Measurements from ENCODE around the gene SYT5.

Gene SYT5

DNA sequence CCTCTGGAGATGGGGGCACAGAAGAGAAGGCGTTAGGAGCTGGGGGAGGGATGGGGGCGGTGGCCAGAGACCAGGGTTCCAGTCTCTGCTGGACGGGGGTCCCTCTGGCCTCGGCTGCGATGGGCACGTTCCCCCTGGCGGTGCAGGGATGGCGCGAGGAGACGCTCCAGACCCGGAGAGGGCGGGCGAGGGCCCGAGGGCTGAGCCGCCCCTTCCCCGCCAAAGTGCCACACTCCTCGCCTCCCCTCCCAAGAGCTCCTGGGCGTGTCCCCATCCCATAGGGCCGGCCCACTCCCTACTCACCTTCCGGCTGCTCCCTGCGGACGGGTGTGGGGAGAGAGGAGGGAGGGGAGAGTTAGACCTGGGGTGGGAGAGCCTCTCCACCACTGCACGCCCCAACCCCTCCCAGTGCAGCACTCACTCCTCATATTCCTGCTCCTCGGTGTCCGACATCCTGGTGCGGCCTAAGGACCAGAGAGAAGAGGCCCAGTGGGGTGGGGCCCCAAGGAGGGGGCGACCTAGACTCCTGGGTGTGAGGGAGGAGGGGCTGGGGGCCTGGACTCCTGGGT lies 33.3 kb downstream of the SYT5 start:
- no peak for DNase-seq (ENCODE audit: low read depth in 2 of 2)

DNA sequence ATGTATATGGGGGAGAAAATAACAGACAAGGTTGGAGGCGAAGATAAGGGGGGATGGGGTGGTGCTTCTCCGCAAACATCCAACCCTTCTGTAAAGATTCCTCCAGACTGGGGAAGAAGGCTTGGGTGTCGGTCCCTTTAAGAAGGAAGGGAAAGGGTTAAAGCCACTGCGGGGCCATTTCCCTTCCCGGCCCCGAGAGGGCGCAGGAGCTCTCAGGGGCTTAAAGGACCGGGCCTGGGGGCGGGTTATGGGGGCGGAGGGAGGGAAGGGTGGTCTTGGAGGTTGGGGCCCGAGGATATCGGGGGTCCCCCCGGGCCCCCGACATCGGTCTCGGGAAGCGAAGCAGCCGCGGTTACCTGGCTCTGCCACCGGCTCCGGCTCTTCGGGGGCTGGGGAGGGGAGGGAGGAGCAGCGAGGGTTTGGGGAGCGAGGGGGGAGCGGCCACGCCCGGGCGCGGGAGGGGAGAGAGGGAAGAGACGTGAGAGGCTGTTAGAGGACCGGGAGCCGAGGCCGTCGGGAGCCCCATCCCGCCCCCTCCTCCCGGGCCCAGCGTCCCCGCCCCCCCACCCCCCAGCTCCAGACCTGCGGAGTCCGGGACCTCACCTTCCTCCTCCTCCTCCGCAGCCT lies 33.9 kb downstream of the SYT5 start:
- no peak for DNase-seq (ENCODE audit: low read depth in 2 of 2)

GRCh38 chr19:55145232-55145631 lies 34.9 kb downstream of the SYT5 start:
- no peak for DNase-seq (ENCODE audit: low read depth in 2 of 2)

DNA sequence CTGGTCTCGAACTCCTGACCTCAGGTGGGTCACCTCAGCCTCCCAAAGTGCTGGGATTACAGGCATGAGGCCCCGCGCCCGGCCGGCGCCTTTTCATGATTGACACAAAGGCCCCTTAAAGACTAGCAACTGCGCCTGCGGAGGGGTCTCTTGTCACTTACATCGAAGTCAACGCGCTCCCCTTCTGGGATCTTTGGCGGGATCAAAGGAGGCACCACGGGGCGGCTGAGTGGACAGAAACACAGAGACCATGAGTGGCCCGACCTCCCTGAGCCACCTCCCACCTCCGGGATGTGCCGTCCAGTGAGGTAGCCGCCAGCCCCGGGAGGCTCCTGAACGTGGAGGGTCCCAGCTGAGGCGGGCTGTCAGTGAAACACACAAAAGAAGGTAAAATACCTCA lies 38.4 kb downstream of the SYT5 start:
- no peak for DNase-seq (ENCODE audit: low read depth in 2 of 2)

GRCh38 chr19:55137915-55138314 lies 42.2 kb downstream of the SYT5 start:
- DNase-seq (ENCODE audit: low read depth in 2 of 2), result no peak

GRCh38 chr19:55136399-55137102 lies 43.5 kb downstream of the SYT5 start:
- no peak for DNase-seq (ENCODE audit: low read depth in 2 of 2)

DNA sequence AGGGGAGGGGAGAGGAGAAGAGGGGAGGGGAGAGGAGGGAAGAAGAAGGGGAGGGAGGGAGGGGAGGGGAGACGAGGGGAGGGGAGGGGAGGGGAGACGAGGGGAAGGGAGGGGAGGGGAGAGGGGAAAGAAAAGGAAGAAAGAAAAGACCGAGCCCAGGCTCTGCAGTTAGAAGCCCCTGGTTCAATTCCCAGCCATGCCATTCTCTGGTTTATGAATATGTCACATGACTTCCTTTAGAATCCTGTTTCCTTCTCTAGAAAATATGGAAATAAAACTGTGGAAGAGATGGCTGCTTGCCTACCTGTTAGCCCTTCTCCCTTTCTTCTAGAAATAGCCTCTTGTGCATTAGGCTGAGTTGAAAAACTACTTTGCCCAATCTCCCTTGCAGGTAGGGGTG lies 45.4 kb downstream of the SYT5 start:
- DNase-seq (ENCODE audit: low read depth in 2 of 2), result no peak

DNA sequence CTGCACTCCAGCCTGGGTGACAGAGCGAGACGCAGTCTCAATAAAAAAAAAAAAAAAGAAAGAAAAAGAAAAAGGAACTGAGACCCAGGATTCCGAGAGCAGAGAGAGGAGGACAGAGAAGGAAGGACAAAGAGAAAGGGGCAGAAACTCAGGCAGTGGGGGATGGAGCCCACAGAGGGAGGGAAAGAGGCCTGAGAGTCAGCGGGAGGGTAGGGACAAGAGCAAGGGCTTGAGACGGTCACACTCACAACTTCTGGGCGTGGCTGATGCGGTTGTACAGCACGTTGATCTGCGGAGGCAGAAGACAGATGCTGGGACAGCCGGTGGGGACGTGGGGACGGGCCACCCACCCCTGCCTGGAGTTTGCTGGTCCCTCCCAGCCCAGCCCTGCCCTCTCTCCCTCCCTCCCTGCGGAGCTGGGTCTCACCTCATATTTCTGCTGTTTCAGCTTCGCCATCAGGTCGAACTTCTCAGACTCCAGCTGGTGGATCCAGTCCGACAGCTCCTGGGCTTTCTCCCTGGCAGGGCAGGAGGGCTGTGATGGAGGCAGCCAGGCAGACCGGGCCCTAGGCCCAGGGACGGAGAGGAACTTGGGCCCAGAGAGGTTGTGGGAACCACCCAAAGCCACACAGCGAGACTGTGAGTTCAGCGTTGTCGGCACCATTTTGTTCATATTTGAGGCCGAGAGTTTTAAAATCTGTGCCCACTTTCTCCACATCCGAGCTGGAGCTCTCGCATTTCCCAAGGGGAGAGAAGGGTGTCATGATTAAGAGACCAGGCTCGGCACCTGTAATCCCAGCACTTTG lies 46.2 kb downstream of the SYT5 start:
- no peak for DNase-seq (ENCODE audit: low read depth in 2 of 2)

GRCh38 chr19:55132453-55133129 lies 47.5 kb downstream of the SYT5 start:
- DNase-seq (ENCODE audit: low read depth in 2 of 2), result no peak

DNA sequence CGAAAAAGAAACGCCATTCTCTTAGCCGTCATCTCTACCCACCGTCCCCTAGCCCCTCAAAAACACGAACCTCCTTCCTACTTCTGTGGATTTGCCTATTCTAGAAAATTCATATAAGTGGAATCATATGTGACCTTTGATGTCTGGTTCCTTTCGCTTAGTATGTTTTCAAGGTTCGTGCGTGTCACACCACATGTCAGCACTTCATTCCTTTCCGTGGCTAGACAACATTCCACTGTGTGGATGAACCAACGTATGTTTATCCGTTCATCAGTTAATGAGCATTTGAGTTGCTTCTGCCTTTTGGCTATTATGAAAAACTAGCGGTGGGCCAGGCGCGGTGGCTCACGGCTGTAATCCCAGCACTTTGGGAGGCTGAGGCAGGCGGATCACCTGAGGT lies 48.7 kb downstream of the SYT5 start:
- no peak for DNase-seq (ENCODE audit: low read depth in 2 of 2)
